WTC11 (cell line): ENCODE data around the gene COL5A2. TPM values are rescaled to one million over a fixed set of nuclear protein-coding genes. Genes with fewer than 3 reads are reported as not detected.

Experiments
- ATAC-seq: fragments of 200-7000 bp; cut with Tn5 transposase; 2 replicates; pipeline ENCODE4 v1.10.0; 2021; ENCODE audit warnings: mild to moderate bottlenecking, moderate library complexity
- CTCF ChIA-PET: fragments of 300-600 bp; sonication (Branson Sonifier 250); formaldehyde crosslinking; loops from one replicate; lab custom pipeline; 2021; ENCODE audit warnings: antibody characterized with exemption; lab: Charles Lee
- POLR2A ChIA-PET: fragments of 350-600 bp; sonication (Branson Sonifier 250); formaldehyde crosslinking; loops from one replicate; lab custom pipeline; 2021; ENCODE audit warnings: antibody characterized with exemption; lab: Charles Lee
- DNase-seq: peaks from one replicate; pipeline ENCODE4 v3.0.0; 2021; ENCODE audit warnings: low spot score
- H3K27ac Mint-ChIP-seq: 2 replicates; pipeline ENCODE4 v1.8.0; 2021; ENCODE audit warnings: mixed read lengths
- H3K27me3 Mint-ChIP-seq: 2 replicates; pipeline ENCODE4 v1.8.0; 2021; ENCODE audit warnings: low read depth, mild to moderate bottlenecking, moderate library complexity, mixed read lengths
- H3K36me3 Mint-ChIP-seq: 2 replicates; pipeline ENCODE4 v1.8.0; 2021; ENCODE audit warnings: mixed read lengths
- H3K4me1 Mint-ChIP-seq: 2 replicates; pipeline ENCODE4 v1.8.0; 2022; ENCODE audit warnings: mixed read lengths
- H3K4me3 Mint-ChIP-seq: 2 replicates; pipeline ENCODE4 v1.8.0; 2021; ENCODE audit warnings: mild to moderate bottlenecking, moderate library complexity, mixed read lengths
- H3K9me3 Mint-ChIP-seq: 2 replicates; pipeline ENCODE4 v1.8.0; 2021; ENCODE audit warnings: mixed read lengths
- CBFB ChIP-seq: sonication (generic); formaldehyde crosslinking; IDR thresholded peaks from 2 replicates; pipeline ENCODE4 v1.8.1; 2022; ENCODE audit warnings: mild to moderate bottlenecking, low read depth, missing genetic modification reagents
- CTCF ChIP-seq: fragments of 200-600 bp; IDR thresholded peaks from 2 replicates; pipeline ENCODE4 v1.8.0; 2022; ENCODE audit warnings: antibody characterized with exemption
- FOXK1 ChIP-seq: sonication (generic); formaldehyde crosslinking; IDR thresholded peaks from 2 replicates; pipeline ENCODE4 v1.8.0; 2022; ENCODE audit warnings: mild to moderate bottlenecking, moderate library complexity, missing genetic modification reagents
- FOXP1 ChIP-seq: sonication (generic); formaldehyde crosslinking; IDR thresholded peaks from 2 replicates; pipeline ENCODE4 v1.8.0; 2022; ENCODE audit warnings: missing genetic modification reagents, mild to moderate bottlenecking, moderate library complexity, borderline replicate concordance
- FOXP4 ChIP-seq: sonication (generic); formaldehyde crosslinking; IDR thresholded peaks from 2 replicates; pipeline ENCODE4 v1.8.0; 2022; ENCODE audit warnings: mild to moderate bottlenecking, missing genetic modification reagents
- JUN ChIP-seq: sonication (generic); formaldehyde crosslinking; IDR thresholded peaks from 2 replicates; pipeline ENCODE4 v1.8.0; 2023; ENCODE audit warnings: mild to moderate bottlenecking, missing genetic modification reagents
- KAT7 ChIP-seq: sonication (generic); formaldehyde crosslinking; IDR thresholded peaks from 2 replicates; pipeline ENCODE4 v1.8.1; 2023; ENCODE audit warnings: missing genetic modification reagents, mild to moderate bottlenecking, borderline replicate concordance
- NR1H2 ChIP-seq: sonication (generic); formaldehyde crosslinking; IDR thresholded peaks from 2 replicates; pipeline ENCODE4 v1.9.0; 2021; ENCODE audit warnings: mild to moderate bottlenecking, moderate library complexity, missing genetic modification reagents
- RELA ChIP-seq: sonication (generic); formaldehyde crosslinking; IDR thresholded peaks from 2 replicates; pipeline ENCODE4 v1.8.1; 2022; ENCODE audit warnings: missing genetic modification reagents, mild to moderate bottlenecking, borderline replicate concordance
- SOX15 ChIP-seq: fragments of 250-450 bp; sonication (Bioruptor Pico); IDR thresholded peaks from 2 replicates; pipeline ENCODE4 v1.9.0; 2021; ENCODE audit warnings: mild to moderate bottlenecking
- TEAD4 ChIP-seq: sonication (generic); formaldehyde crosslinking; IDR thresholded peaks from 2 replicates; pipeline ENCODE4 v1.8.0; 2022; ENCODE audit warnings: mild to moderate bottlenecking, missing genetic modification reagents
- ZNF219 ChIP-seq: sonication (generic); formaldehyde crosslinking; IDR thresholded peaks from 2 replicates; pipeline ENCODE4 v1.8.0; 2023; ENCODE audit warnings: missing genetic modification reagents, mild to moderate bottlenecking, borderline replicate concordance
- ZNF263 ChIP-seq: sonication (generic); formaldehyde crosslinking; IDR thresholded peaks from 2 replicates; pipeline ENCODE4 v1.8.1; 2022; ENCODE audit warnings: low read depth, mild to moderate bottlenecking, moderate library complexity, missing genetic modification reagents
- ZNF281 ChIP-seq: sonication (generic); formaldehyde crosslinking; IDR thresholded peaks from 2 replicates; pipeline ENCODE4 v1.8.0; 2023; ENCODE audit warnings: mild to moderate bottlenecking, missing genetic modification reagents
- ZNF532 ChIP-seq: fragments of 250-450 bp; sonication (Bioruptor Pico); IDR thresholded peaks from 2 replicates; pipeline ENCODE4 v1.9.0; 2021; ENCODE audit warnings: mild to moderate bottlenecking, borderline replicate concordance
- ZSCAN18 ChIP-seq: fragments of 250-450 bp; sonication (Bioruptor Pico); IDR thresholded peaks from 2 replicates; pipeline ENCODE4 v2.1.2; 2022; ENCODE audit warnings: mild to moderate bottlenecking, moderate library complexity
- total RNA-seq: library from RNA; stranded (reverse); gene quantifications from 3 replicates; pipeline ENCODE4 v1.2.3, GENCODE V29; 2021
- TF ChIP-seq, protein P1 (sequence below): sonication (generic); formaldehyde crosslinking; IDR thresholded peaks from 2 replicates; pipeline ENCODE4 v1.8.0; 2022; ENCODE audit warnings: missing genetic modification reagents

Gene COL5A2
- total RNA-seq, 1 experiment from 2014 or later = 16.0 TPM

DNA sequence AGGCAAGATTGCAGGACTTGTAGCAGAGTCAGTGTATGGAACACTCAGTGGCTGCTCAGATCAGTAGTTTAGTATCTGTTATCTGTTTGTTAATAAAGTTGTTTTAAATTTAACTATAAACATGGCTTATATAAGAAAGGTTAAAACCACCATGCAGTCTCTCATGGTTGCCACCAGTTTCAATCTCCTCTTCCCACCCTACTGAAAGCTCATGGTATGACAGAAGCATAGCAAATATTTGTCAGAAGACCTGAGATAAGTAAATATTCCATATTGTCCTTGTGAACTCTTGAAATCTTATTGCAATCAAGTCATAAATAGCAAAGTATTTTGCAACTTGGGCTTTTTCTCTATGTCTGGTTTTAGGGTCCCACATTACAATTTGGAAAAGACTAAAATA is 2.1 kb upstream of the COL5A2 start:
- CTCF ChIA-PET = no interaction called here
- no peaks in the 10 kb centered on the region for H3K27me3 Mint-ChIP-seq

More for the DNA sequence above, 2.1 kb upstream of the COL5A2 start:
- Mint-ChIP-seq H3K9me3 (no peaks in the 10 kb centered on the region), H3K36me3 (no peaks in the 10 kb centered on the region), H3K4me1 (peaks cover 27% of the 10 kb centered on the region), H3K4me3 (no peak overlapping the region), H3K27ac (no peak overlapping the region)
- POLR2A ChIA-PET = no interaction called here
- TF ChIP-seq ZNF219 (CRISPR knock-in tag) = no peak
- no peak for TF ChIP-seq KAT7 (CRISPR knock-in tag)
- TF ChIP-seq ZNF281 (CRISPR knock-in tag) = no peak
- TF ChIP-seq ZNF532 (CRISPR knock-in tag) = no peak
- TF ChIP-seq SOX15 (CRISPR knock-in tag) = no peak
- no peak for TF ChIP-seq CTCF
- TF ChIP-seq CBFB (CRISPR knock-in tag) = no peak
- TF ChIP-seq ZSCAN18 = no peak
- TF ChIP-seq JUN = no peak
- TF ChIP-seq FOXK1 (CRISPR knock-in tag) = no peak
- TF ChIP-seq RELA = no peak
- TF ChIP-seq FOXP1 (CRISPR knock-in tag) = no peak
- TF ChIP-seq FOXP4 (CRISPR knock-in tag) = no peak
- TF ChIP-seq NR1H2 (CRISPR knock-in tag) = no peak
- no peak for TF ChIP-seq ZNF263
- TF ChIP-seq, protein P1, sequence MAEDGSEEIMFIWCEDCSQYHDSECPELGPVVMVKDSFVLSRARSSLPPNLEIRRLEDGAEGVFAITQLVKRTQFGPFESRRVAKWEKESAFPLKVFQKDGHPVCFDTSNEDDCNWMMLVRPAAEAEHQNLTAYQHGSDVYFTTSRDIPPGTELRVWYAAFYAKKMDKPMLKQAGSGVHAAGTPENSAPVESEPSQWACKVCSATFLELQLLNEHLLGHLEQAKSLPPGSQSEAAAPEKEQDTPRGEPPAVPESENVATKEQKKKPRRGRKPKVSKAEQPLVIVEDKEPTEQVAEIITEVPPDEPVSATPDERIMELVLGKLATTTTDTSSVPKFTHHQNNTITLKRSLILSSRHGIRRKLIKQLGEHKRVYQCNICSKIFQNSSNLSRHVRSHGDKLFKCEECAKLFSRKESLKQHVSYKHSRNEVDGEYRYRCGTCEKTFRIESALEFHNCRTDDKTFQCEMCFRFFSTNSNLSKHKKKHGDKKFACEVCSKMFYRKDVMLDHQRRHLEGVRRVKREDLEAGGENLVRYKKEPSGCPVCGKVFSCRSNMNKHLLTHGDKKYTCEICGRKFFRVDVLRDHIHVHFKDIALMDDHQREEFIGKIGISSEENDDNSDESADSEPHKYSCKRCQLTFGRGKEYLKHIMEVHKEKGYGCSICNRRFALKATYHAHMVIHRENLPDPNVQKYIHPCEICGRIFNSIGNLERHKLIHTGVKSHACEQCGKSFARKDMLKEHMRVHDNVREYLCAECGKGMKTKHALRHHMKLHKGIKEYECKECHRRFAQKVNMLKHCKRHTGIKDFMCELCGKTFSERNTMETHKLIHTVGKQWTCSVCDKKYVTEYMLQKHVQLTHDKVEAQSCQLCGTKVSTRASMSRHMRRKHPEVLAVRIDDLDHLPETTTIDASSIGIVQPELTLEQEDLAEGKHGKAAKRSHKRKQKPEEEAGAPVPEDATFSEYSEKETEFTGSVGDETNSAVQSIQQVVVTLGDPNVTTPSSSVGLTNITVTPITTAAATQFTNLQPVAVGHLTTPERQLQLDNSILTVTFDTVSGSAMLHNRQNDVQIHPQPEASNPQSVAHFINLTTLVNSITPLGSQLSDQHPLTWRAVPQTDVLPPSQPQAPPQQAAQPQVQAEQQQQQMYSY (CRISPR knock-in tag) = no peak
- no peak for TF ChIP-seq TEAD4 (CRISPR knock-in tag)
- DNase-seq = no peak
- no peak for ATAC-seq
